Prostate gland (tissue), 2 donors: ENCODE measurements around the gene BTG4. TPM values are rescaled to one million over a fixed set of nuclear protein-coding genes. Genes with fewer than 3 reads are reported as not detected.

Experiments used
- DNase-seq: peaks from one replicate; pipeline ENCODE4 v3.0.0-alpha.2; 2019; ENCODE audit warnings: low spot score
- H3K27ac ChIP-seq, 2 donors: fragments of 200-600 bp; sonication (generic); 2 replicates each; pipeline ENCODE4 v1.5.1; 2017 to 2019
- H3K27me3 ChIP-seq: fragments of 200-600 bp; sonication (generic); replicated peaks from 2 replicates; pipeline ENCODE4 v1.5.1; 2019; ENCODE audit not compliant: insufficient read depth
- H3K36me3 ChIP-seq, 2 donors: fragments of 200-600 bp; sonication (generic); 1 replicate in 1 of 2; 2 replicates in 1 of 2; pipeline versions ENCODE4 v1.5.1 to v1.8.1; 2017 to 2019
- H3K4me1 ChIP-seq: fragments of 200-600 bp; sonication (generic); replicated peaks from 2 replicates; pipeline ENCODE4 v1.5.1; 2019
- H3K4me3 ChIP-seq, 2 donors: fragments of 200-600 bp; sonication (generic); 2 replicates each; pipeline ENCODE4 v1.5.1; 2017 to 2019
- H3K9me3 ChIP-seq: fragments of 200-600 bp; sonication (generic); 2 replicates; pipeline ENCODE4 v1.5.1; 2017
- CTCF ChIP-seq, 4 experiments: fragments of 200-600 bp in 2 of 4; fragments of 450-650 bp in 2 of 4; sonication (generic) in 2 of 4; IDR thresholded peaks; 1 replicate in 3 of 4; 2 replicates in 1 of 4; pipeline ENCODE4 v1.5.1; 2016 to 2019; ENCODE audit warnings: antibody characterized with exemption in 4 of 4, mild to moderate bottlenecking in 2 of 4, moderate library complexity in 2 of 4
- POLR2A ChIP-seq: fragments of 450-650 bp; IDR thresholded peaks from one replicate; pipeline ENCODE4 v1.6.1; 2016; ENCODE audit warnings: antibody characterized with exemption, mild to moderate bottlenecking
- POLR2AphosphoS5 ChIP-seq: sonication (generic); formaldehyde crosslinking; IDR thresholded peaks from one replicate; pipeline ENCODE4 v1.6.1; 2017; ENCODE audit warnings: antibody characterized with exemption
- WGBS: methylation state at CpG from one replicate; pipeline ENCODE4 v1.1.5; 2018; 5-methylcytosine and 5-hydroxymethylcytosine counted together
- intact Hi-C: fragments of 100-400 bp; cut with DNase I; formaldehyde crosslinking; loops from one replicate; pipeline ENCODE4 v1.14.2; 2022
- total RNA-seq, 2 donors: library from RNA; depleted of rRNA; stranded (reverse); fragments of >200 nt; gene quantifications; one replicate each; pipeline ENCODE4 v1.1.0, GENCODE V29; 2016

The BTG4 gene
- total RNA-seq, 2 donors from 2014 or later, result 3.3 TPM; not detected in 1

GRCh38 chr11:111462329-111462728 is 49.9 kb downstream of the BTG4 start:
- Histone ChIP-seq H3K4me1 (no peaks in the 10 kb centered on the region), H3K9me3 (no peaks in the 10 kb centered on the region), H3K27me3 (no peaks in the 10 kb centered on the region), H3K4me3 (no peak overlapping the region), H3K27ac (no peak overlapping the region), H3K36me3 (no peaks in the 10 kb centered on the region)
- intact Hi-C loops, result no loop called here
- TF ChIP-seq POLR2AphosphoS5, result no peak
- no peak for TF ChIP-seq CTCF (IDR thresholded peaks at IDR 0.05)
- TF ChIP-seq POLR2A, result no peak
- DNase-seq, result no peak
- 89% methylated on average over 5 of the region's 5 CpGs for WGBS

GRCh38 chr11:111461460-111462235 is 50.5 kb downstream of the BTG4 start:
- intact Hi-C loops, result no loop called here

DNA sequence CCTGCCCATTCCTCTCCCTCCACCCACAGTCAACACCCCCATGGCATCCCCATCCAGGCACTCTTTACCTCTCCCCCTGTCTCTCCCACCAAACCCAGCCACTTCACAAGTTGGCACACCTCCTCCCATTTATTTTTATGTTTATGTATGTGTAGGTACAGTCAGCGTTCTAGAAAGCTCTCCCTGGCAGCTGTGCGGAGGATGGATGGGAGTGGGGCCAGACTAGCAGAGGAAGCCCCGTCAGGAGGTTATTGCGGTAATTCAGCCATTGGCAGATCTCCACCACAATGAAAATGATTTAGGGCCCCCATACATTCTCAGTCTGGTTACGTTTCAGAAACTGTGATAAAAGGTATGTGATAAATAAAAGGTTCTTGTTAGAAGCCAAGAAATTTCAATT is 51.3 kb downstream of the BTG4 start:
- Histone ChIP-seq H3K4me1 (no peaks in the 10 kb centered on the region), H3K36me3 (no peaks in the 10 kb centered on the region), H3K9me3 (no peaks in the 10 kb centered on the region), H3K27me3 (no peaks in the 10 kb centered on the region), H3K4me3 (no peak overlapping the region), H3K27ac (no peak overlapping the region)
- DNase-seq, result no peak
- TF ChIP-seq POLR2A, result no peak
- no peak for TF ChIP-seq CTCF (IDR thresholded peaks at IDR 0.05)
- no peak for TF ChIP-seq POLR2AphosphoS5
- intact Hi-C loops, result no loop called here
- 7% methylated on average over 5 of the region's 5 CpGs for WGBS

More at GRCh38 chr11:111461460-111462235, 50.5 kb downstream of the BTG4 start:
- WGBS, result 82% methylated on average over 11 of the region's 11 CpGs
- no peak overlapping the region for H3K4me3 ChIP-seq
- H3K27me3 ChIP-seq, result no peaks in the 10 kb centered on the region
- no peaks in the 10 kb centered on the region for H3K36me3 ChIP-seq
- H3K4me1 ChIP-seq, result no peaks in the 10 kb centered on the region
- no peaks in the 10 kb centered on the region for H3K9me3 ChIP-seq
- no peak for DNase-seq
- H3K27ac ChIP-seq, result no peak overlapping the region
- no peak for TF ChIP-seq POLR2AphosphoS5
- TF ChIP-seq POLR2A, result no peak
- no peak for TF ChIP-seq CTCF (IDR thresholded peaks at IDR 0.05)

DNA sequence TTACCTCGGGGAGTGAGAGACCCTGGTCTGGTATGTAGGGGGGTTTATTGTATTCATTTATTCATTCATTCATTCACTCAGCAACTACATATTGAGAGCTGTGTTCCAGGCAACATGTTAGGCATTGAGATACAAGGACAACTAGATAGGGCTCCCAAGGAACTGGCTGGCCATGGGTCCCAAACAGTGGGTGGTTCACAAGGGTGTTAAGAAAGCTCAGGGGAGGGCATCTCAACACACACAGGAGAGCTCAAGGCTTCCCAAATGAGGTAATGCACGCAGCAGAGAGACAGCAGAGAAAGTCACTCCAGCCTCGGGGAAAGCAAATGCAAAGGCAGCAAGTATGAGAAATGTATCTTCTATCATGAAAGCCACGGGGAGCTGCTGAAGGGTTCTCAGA is 51.8 kb downstream of the BTG4 start:
- no peaks in the 10 kb centered on the region for H3K27me3 ChIP-seq
- intact Hi-C loops, result no loop called here
- no peaks in the 10 kb centered on the region for H3K4me1 ChIP-seq
- 66% methylated on average over 4 of the region's 4 CpGs for WGBS
- no peaks in the 10 kb centered on the region for H3K9me3 ChIP-seq
- DNase-seq, result no peak
- no peaks in the 10 kb centered on the region for H3K36me3 ChIP-seq
- TF ChIP-seq POLR2AphosphoS5 (no peak), CTCF (IDR thresholded peaks at IDR 0.05) (no peak), POLR2A (no peak)
- no peak overlapping the region for H3K27ac ChIP-seq
- no peak overlapping the region for H3K4me3 ChIP-seq
